Activated CD8-positive, alpha-beta T cell treated with anti-CD3 and anti-CD28 coated beads, Interleukin-2, amount 10 ng/mL, durations not matched to agents 7 days and 5 days (primary cell): ENCODE results near the gene SPART. TPM values are rescaled to one million over a fixed set of nuclear protein-coding genes. Genes with fewer than 3 reads are reported as not detected.
"Not testable (repeated sequence)": the region's sequence is repeated elsewhere in the genome, so short reads cannot be mapped to it uniquely, and the experiment has no call there.

Experiments
- ATAC-seq: fragments of 150-1000 bp; cut with Tn5 transposase; one replicate; pipeline ENCODE4 v1.10.0; 2021; ENCODE audit warnings: moderate library complexity
- CTCF ChIA-PET: fragments of 350-600 bp; sonication (Branson Sonifier 250); formaldehyde crosslinking; loops from one replicate; lab custom pipeline; 2021; ENCODE audit warnings: antibody characterized with exemption; lab: Charles Lee
- POLR2A ChIA-PET: fragments of 350-600 bp; sonication (Branson Sonifier 250); formaldehyde crosslinking; loops from one replicate; lab custom pipeline; 2021; ENCODE audit warnings: antibody characterized with exemption; lab: Charles Lee
- DNase-seq: peaks from one replicate; pipeline ENCODE4 v3.0.0-alpha.2; 2020
- H3K27ac Mint-ChIP-seq: one replicate; pipeline ENCODE4 v1.8.0; 2021; ENCODE audit warnings: mild to moderate bottlenecking, mixed read lengths
- H3K27me3 Mint-ChIP-seq: one replicate; pipeline ENCODE4 v1.8.0; 2021; ENCODE audit warnings: low read depth, mixed read lengths
- H3K36me3 Mint-ChIP-seq: one replicate; pipeline ENCODE4 v1.8.0; 2021; ENCODE audit warnings: low read depth, mixed read lengths
- H3K4me1 Mint-ChIP-seq: one replicate; pipeline ENCODE4 v1.8.0; 2021; ENCODE audit warnings: low read depth, mixed read lengths
- H3K4me3 Mint-ChIP-seq: one replicate; pipeline ENCODE4 v1.8.0; 2021; ENCODE audit warnings: mild to moderate bottlenecking, mixed read lengths
- H3K9me3 Mint-ChIP-seq: one replicate; pipeline ENCODE4 v1.8.0; 2022; ENCODE audit warnings: mixed read lengths; ENCODE audit not compliant: insufficient read depth
- total RNA-seq, 2 experiments: library from RNA; stranded (reverse); gene quantifications; one replicate each; pipeline ENCODE4 v1.2.3, GENCODE V29; 2021

The SPART gene
- total RNA-seq, 2 experiments from 2014 or later, result 16.3 to 16.6 TPM

DNA sequence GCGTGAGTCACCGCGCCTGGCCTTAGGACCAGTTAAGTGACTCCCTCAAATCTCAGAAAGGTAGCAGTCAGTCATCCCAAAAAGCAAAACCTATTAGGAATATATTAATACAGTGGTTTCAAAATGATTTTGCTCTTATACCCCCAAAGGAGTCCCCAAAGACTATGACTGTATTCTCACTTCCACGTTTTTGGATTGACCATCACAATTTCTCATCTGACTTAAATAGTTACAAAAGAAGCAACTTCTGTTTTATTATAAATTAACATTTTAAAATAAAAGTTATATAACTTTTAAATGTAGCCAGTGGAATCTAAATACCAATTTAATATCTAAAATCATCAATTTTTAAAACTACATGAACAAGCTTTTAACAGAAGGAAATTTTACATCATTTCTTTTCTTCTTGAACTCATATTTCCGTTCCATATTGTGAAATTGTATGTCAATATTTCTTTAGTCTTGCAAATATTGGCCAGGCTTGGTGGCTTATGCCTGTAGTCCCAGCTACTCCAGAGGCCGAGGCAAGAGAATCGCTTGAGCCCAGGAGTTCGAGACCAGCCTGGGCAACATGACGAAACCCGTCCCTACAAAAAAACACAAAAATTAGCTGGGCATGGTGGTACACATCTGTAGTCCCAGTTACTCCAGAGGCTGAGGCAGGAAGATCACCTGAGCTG lies 1.5 kb upstream of the SPART start:
- ATAC-seq (no peak), DNase-seq (no peak)
- Mint-ChIP-seq H3K9me3 (no peaks in the 10 kb centered on the region), H3K36me3 (no peaks in the 10 kb centered on the region), H3K4me1 (peaks cover 24% of the 10 kb centered on the region), H3K27me3 (peaks cover 4% of the 10 kb centered on the region), H3K27ac (no peak overlapping the region), H3K4me3 (no peak overlapping the region)
- ChIA-PET CTCF (interaction anchor here (0.6 to 2.0 kb wide), 5 partner anchors 8 to 388 kb away, joined by 3 to 13 read pairs (median 5); no protein-coding TSS in a partner anchor), POLR2A (no interaction called here)

DNA sequence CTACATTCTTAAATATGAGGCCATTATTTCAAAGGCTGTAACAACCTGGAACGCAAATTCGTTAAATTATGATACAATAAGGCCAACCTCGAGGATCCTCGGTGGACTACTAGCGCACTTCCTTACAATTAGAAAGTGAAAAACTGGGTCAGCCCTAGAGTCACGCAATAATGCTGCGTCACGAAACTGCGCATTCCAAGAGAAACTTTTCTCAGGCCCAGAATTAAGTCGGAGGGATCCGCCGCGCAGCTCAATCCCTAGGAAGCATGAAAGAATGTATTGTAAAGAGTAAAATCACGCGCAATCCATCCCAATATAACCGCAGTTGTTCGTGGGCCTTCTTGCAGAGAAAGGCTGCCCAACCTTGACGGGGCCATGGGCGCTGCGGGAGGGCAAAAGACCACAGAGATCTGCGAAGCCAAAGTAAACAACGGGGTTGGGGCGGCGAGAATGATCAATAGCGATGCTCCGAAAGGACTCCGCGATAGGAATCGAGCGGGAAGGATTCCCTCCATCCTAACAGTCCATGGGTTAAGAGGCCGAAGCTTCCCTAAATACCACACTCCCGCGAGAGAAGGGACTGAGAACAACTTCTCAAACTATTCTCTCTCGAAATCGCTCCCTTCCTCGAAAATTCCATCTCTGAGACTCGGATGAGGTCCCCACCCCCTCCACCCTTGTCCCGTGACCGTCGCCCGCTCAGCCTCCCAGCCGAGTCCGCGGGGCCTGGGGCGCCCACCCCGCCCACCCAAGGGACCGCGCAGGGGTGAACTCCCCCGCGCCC lies 564 bp downstream of the SPART start:
- Mint-ChIP-seq H3K27ac (peak overlapping the region; percentile 86), H3K9me3 (no peaks in the 10 kb centered on the region), H3K27me3 (no peaks in the 10 kb centered on the region), H3K4me3 (peak overlapping the region; percentile 79), H3K36me3 (no peaks in the 10 kb centered on the region), H3K4me1 (peaks cover 24% of the 10 kb centered on the region)
- ATAC-seq, result peak; percentile 29
- DNase-seq, result peak; percentile 46
- POLR2A ChIA-PET, result interaction anchor here (1.2 kb wide), 1 partner anchor 655 kb away, joined by 3 read pairs; the partner anchor contains the start of gene EXOSC8
- CTCF ChIA-PET, result interaction anchor here (0.7 to 1.9 kb wide), 5 partner anchors 14 to 390 kb away, joined by 3 to 6 read pairs (median 4); no protein-coding TSS in a partner anchor

GRCh38 chr13:36344886-36345437 lies 1.2 kb downstream of the SPART start:
- DNase-seq (peak; percentile 41), ATAC-seq (no peak)
- Mint-ChIP-seq H3K4me3 (peak overlapping the region; percentile 79), H3K4me1 (peaks cover 24% of the 10 kb centered on the region), H3K27me3 (no peaks in the 10 kb centered on the region), H3K27ac (peak overlapping the region; percentile 86), H3K9me3 (no peaks in the 10 kb centered on the region), H3K36me3 (no peaks in the 10 kb centered on the region)
- POLR2A ChIA-PET, result no interaction called here
- CTCF ChIA-PET, result interaction anchor here (0.7 to 1.9 kb wide), 3 partner anchors 13 to 70 kb away, joined by 3 to 6 read pairs (median 4); no protein-coding TSS in a partner anchor

DNA sequence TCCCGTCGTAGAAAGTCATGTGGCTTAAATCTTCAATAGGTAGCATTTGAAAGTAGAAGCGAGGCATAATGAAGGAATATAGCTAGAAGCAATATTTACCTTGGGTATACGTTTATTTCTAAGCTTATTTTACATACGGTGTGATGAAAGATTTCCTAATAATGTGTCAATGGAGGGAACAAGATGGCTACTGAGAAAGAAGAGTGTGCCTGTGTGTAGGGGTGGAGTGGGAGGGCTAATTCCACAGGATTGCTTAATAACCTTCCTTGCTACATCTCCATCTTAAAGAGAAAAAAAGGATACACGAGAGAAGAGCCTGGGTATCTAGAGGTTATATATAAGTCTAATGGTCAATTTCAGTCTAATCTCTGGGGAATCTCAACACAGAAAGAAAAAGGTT lies 2.0 kb downstream of the SPART start:
- H3K9me3 Mint-ChIP-seq, result no peaks in the 10 kb centered on the region
- no peak overlapping the region for H3K27ac Mint-ChIP-seq
- ATAC-seq (no peak), DNase-seq (no peak)
- H3K27me3 Mint-ChIP-seq, result no peaks in the 10 kb centered on the region
- no peaks in the 10 kb centered on the region for H3K36me3 Mint-ChIP-seq
- ChIA-PET CTCF (interaction anchor here (1.9 kb wide), 1 partner anchor 61 kb away, joined by 6 read pairs; no protein-coding TSS in a partner anchor), POLR2A (no interaction called here)
- H3K4me3 Mint-ChIP-seq, result peak overlapping the region; percentile 43
- H3K4me1 Mint-ChIP-seq, result peaks cover 24% of the 10 kb centered on the region

GRCh38 chr13:36343766-36344165 lies 2.4 kb downstream of the SPART start:
- no peak for DNase-seq
- Mint-ChIP-seq H3K4me1 (peaks cover 24% of the 10 kb centered on the region), H3K9me3 (no peaks in the 10 kb centered on the region), H3K4me3 (peak overlapping the region; percentile 43), H3K27ac (no peak overlapping the region), H3K36me3 (no peaks in the 10 kb centered on the region), H3K27me3 (no peaks in the 10 kb centered on the region)
- CTCF ChIA-PET, result interaction anchor here (1.9 kb wide), 1 partner anchor 61 kb away, joined by 6 read pairs; no protein-coding TSS in a partner anchor
- no peak for ATAC-seq
- POLR2A ChIA-PET, result no interaction called here

DNA sequence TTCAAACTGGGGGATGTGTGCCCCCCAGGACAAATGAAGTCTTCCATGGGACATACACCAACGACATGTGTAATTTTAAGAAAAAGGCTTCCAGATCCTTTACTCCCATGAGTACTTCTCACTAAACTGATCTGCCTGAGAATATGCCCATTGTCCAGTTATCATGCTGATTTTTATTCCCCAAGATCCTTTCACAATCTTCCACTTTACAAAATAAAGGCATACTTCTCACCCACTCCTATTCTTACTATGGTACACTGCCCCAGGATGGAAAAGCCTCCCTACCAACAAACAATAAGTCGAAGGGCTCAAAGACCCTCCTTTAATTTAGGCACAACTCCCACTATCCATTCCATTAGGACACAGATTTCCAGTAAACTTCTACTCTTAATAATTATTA lies 3.5 kb downstream of the SPART start:
- DNase-seq (no peak), ATAC-seq (no peak)
- H3K4me3 Mint-ChIP-seq, result no peak overlapping the region
- H3K27ac Mint-ChIP-seq, result no peak overlapping the region
- H3K4me1 Mint-ChIP-seq, result peaks cover 24% of the 10 kb centered on the region
- H3K36me3 Mint-ChIP-seq, result no peaks in the 10 kb centered on the region
- CTCF ChIA-PET, result no interaction called here
- H3K9me3 Mint-ChIP-seq, result no peaks in the 10 kb centered on the region
- no peaks in the 10 kb centered on the region for H3K27me3 Mint-ChIP-seq
- POLR2A ChIA-PET, result no interaction called here

- POLR2A ChIA-PET, result no interaction called here
- no peak overlapping the region for H3K4me3 Mint-ChIP-seq
- H3K4me1 Mint-ChIP-seq, result peaks cover 26% of the 10 kb centered on the region
- no peak overlapping the region for H3K27ac Mint-ChIP-seq
- CTCF ChIA-PET, result interaction anchor here (1.3 kb wide), 1 partner anchor 59 kb away, joined by 3 read pairs; no protein-coding TSS in a partner anchor
- ATAC-seq, result no peak
- no peaks in the 10 kb centered on the region for H3K9me3 Mint-ChIP-seq
- no peak for DNase-seq
- H3K27me3 Mint-ChIP-seq, result no peaks in the 10 kb centered on the region
- peaks cover 3% of the 10 kb centered on the region for H3K36me3 Mint-ChIP-seq
Observed at GRCh38 chr13:36341718-36342117, 4.5 kb downstream of the SPART start.

GRCh38 chr13:36339600-36340155 lies 6.5 kb downstream of the SPART start:
- Mint-ChIP-seq H3K36me3 (peaks cover 6% of the 10 kb centered on the region), H3K4me3 (no peak overlapping the region), H3K4me1 (peaks cover 29% of the 10 kb centered on the region), H3K27ac (no peak overlapping the region), H3K27me3 (no peaks in the 10 kb centered on the region), H3K9me3 (no peaks in the 10 kb centered on the region)
- CTCF ChIA-PET, result no interaction called here
- no peak for ATAC-seq
- POLR2A ChIA-PET, result no interaction called here
- DNase-seq, result no peak

- H3K36me3 Mint-ChIP-seq, result peaks cover 8% of the 10 kb centered on the region
- CTCF ChIA-PET, result no interaction called here
- DNase-seq (no peak), ATAC-seq (no peak)
- POLR2A ChIA-PET, result no interaction called here
- H3K27me3 Mint-ChIP-seq, result no peaks in the 10 kb centered on the region
- H3K4me3 Mint-ChIP-seq, result no peak overlapping the region
- peaks cover 26% of the 10 kb centered on the region for H3K4me1 Mint-ChIP-seq
- H3K27ac Mint-ChIP-seq, result no peak overlapping the region
- H3K9me3 Mint-ChIP-seq, result no peaks in the 10 kb centered on the region
Observed at GRCh38 chr13:36337938-36338641, 8.1 kb downstream of the SPART start.

DNA sequence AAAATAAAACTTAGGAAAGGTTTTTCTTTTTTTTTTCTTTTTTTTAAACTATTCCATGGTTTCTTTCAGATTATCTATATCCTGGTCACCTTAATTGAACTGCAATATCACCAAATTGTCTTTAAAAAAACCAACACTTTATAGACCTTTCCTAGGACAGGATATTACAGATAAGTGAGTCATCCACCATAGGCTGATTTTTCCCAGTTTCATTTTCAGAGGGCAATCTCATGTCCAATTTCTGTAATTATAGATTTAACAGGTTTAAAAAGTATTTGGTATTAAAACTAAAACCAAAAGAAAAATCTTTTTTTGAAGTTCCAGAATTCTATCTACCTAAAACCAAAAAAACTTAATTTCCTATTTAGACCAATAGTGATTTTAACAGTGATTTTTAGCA lies 13.2 kb downstream of the SPART start:
- ATAC-seq, result no peak
- Mint-ChIP-seq H3K4me3 (no peak overlapping the region), H3K36me3 (peaks cover 26% of the 10 kb centered on the region), H3K9me3 (no peaks in the 10 kb centered on the region), H3K27ac (no peak overlapping the region), H3K27me3 (no peaks in the 10 kb centered on the region), H3K4me1 (peaks cover 26% of the 10 kb centered on the region)
- DNase-seq, result no peak
- CTCF ChIA-PET, result interaction anchor here (1.0 to 1.7 kb wide), 2 partner anchors 14 kb away, joined by 3 to 5 read pairs; no protein-coding TSS in a partner anchor
- POLR2A ChIA-PET, result no interaction called here

GRCh38 chr13:36332255-36332654 lies 13.9 kb downstream of the SPART start:
- H3K4me3 Mint-ChIP-seq, H3K27ac Mint-ChIP-seq, POLR2A ChIA-PET, H3K9me3 Mint-ChIP-seq, H3K27me3 Mint-ChIP-seq, ATAC-seq, DNase-seq: not testable (repeated sequence)
- CTCF ChIA-PET, result interaction anchor here (1.4 to 1.7 kb wide), 2 partner anchors 13 to 15 kb away, joined by 4 to 5 read pairs; no protein-coding TSS in a partner anchor
- peaks cover 30% of the 10 kb centered on the region for H3K36me3 Mint-ChIP-seq
- peaks cover 24% of the 10 kb centered on the region for H3K4me1 Mint-ChIP-seq
